GM19324 (cell line): ENCODE results near the gene C20orf144.
A peak's percentile ranks its signal among the peaks of the same experiment; 100 is the strongest.
"Not testable (repeated sequence)": the region's sequence is repeated elsewhere in the genome, so short reads cannot be mapped to it uniquely, and the experiment has no call there.

Experiments used
- ATAC-seq: cut with Tn5 transposase; IDR thresholded peaks from one replicate; pipeline ENCODE4 v1.9.1; 2021; ENCODE audit warnings: mild to moderate bottlenecking, moderate library complexity; ENCODE audit not compliant: unreplicated experiment, low FRiP score

C20orf144 gene

GRCh38 chr20:33662172-33662571, at the start of gene C20orf144:
TSS of gene C20orf144 (plus strand) at chr20:33662327. CDS start at chr20:33662346, 19 bp downstream.
- no peak for ATAC-seq

- ATAC-seq: no peak
These were observed 40.3 kb upstream of the C20orf144 start for GRCh38 chr20:33621717-33622400.

- ATAC-seq: no peak
These were observed 39.3 kb upstream of the C20orf144 start for GRCh38 chr20:33622705-33623365.

- ATAC-seq: no peak
These were observed 37.7 kb upstream of the C20orf144 start for GRCh38 chr20:33624399-33624798.

- no peak for ATAC-seq
These were observed 35.9 kb upstream of the C20orf144 start for GRCh38 chr20:33626190-33626589.

- ATAC-seq: no peak
These were observed 34.4 kb upstream of the C20orf144 start for GRCh38 chr20:33627577-33628216.

GRCh38 chr20:33629533-33629932, 32.6 kb upstream of the C20orf144 start:
- no peak for ATAC-seq

- ATAC-seq: no peak
These were observed 32.1 kb upstream of the C20orf144 start for GRCh38 chr20:33629979-33630378.

- ATAC-seq: no peak
These were observed 31.6 kb upstream of the C20orf144 start for GRCh38 chr20:33630507-33630906.

GRCh38 chr20:33631910-33632309, 30.2 kb upstream of the C20orf144 start:
- not testable (repeated sequence) for ATAC-seq

GRCh38 chr20:33635341-33635740, 26.8 kb upstream of the C20orf144 start:
- no peak for ATAC-seq

- ATAC-seq: no peak
These were observed 25.4 kb upstream of the C20orf144 start for GRCh38 chr20:33636776-33637175.

GRCh38 chr20:33640287-33640686, 21.8 kb upstream of the C20orf144 start:
- ATAC-seq: no peak

- no peak for ATAC-seq
These were observed 17.6 kb upstream of the C20orf144 start for GRCh38 chr20:33644313-33645071.

GRCh38 chr20:33645072-33645358, 17.1 kb upstream of the C20orf144 start:
- ATAC-seq: no peak

GRCh38 chr20:33645396-33645795, 16.7 kb upstream of the C20orf144 start:
- no peak for ATAC-seq

GRCh38 chr20:33646191-33646590, 15.9 kb upstream of the C20orf144 start:
- ATAC-seq: no peak

- not testable (repeated sequence) for ATAC-seq
These were observed 15.0 kb upstream of the C20orf144 start for GRCh38 chr20:33646959-33647602.

- ATAC-seq: peak; percentile 58
These were observed 14.3 kb upstream of the C20orf144 start for GRCh38 chr20:33647603-33648395.
